ENCODE measurements around the gene KIAA1210.

The KIAA1210 gene

GRCh38 chrX:119089619-119090018 is 38.0 kb downstream of the KIAA1210 start:
- DNase-seq, result no peak

GRCh38 chrX:119087121-119087520 is 40.5 kb downstream of the KIAA1210 start:
- no peak for DNase-seq

GRCh38 chrX:119084766-119085165 is 42.8 kb downstream of the KIAA1210 start:
- DNase-seq, result no peak

GRCh38 chrX:119082278-119082677 is 45.3 kb downstream of the KIAA1210 start:
- no peak for DNase-seq

- DNase-seq, result no peak
These were observed 52.2 kb downstream of the KIAA1210 start for GRCh38 chrX:119075270-119076025.

GRCh38 chrX:119073911-119074310 is 53.7 kb downstream of the KIAA1210 start:
- DNase-seq, result no peak

- DNase-seq, result no peak
These were observed 54.3 kb downstream of the KIAA1210 start for GRCh38 chrX:119073200-119073905.

GRCh38 chrX:119072744-119073143 is 54.9 kb downstream of the KIAA1210 start, which contains the start of gene CT47C1:
TSS of gene CT47C1 (plus strand) at chrX:119072993. CDS start at chrX:119073226, 233 bp downstream.
- no peak for DNase-seq

GRCh38 chrX:119071381-119071780 is 56.2 kb downstream of the KIAA1210 start:
- no peak for DNase-seq

GRCh38 chrX:119069762-119070161 is 57.9 kb downstream of the KIAA1210 start:
- DNase-seq, result no peak

- no peak for DNase-seq
These were observed 58.5 kb downstream of the KIAA1210 start for GRCh38 chrX:119069128-119069527.

- DNase-seq, result peak; percentile 0
These were observed 60.4 kb downstream of the KIAA1210 start for GRCh38 chrX:119067023-119067739.

GRCh38 chrX:119063428-119063827 is 64.2 kb downstream of the KIAA1210 start:
- no peak for DNase-seq

GRCh38 chrX:119062750-119063374 is 64.8 kb downstream of the KIAA1210 start:
- DNase-seq, result no peak

- no peak for DNase-seq
These were observed 71.9 kb downstream of the KIAA1210 start for GRCh38 chrX:119055687-119056086.

- DNase-seq, result no peak
These were observed 81.7 kb downstream of the KIAA1210 start for GRCh38 chrX:119045884-119046283.

GRCh38 chrX:119042996-119043395 is 84.6 kb downstream of the KIAA1210 start:
- DNase-seq, result no peak

- DNase-seq, result no peak
These were observed 85.6 kb downstream of the KIAA1210 start for GRCh38 chrX:119042040-119042439.

- DNase-seq, result no peak
These were observed 86.4 kb downstream of the KIAA1210 start for GRCh38 chrX:119041175-119041574.

GRCh38 chrX:119040432-119040831 is 87.2 kb downstream of the KIAA1210 start:
- no peak for DNase-seq

GRCh38 chrX:119036107-119037029 is 91.2 kb downstream of the KIAA1210 start:
- DNase-seq, result no peak

- DNase-seq, result no peak
These were observed 96.6 kb downstream of the KIAA1210 start for GRCh38 chrX:119030990-119031389.

All from NCI-H1105 (cell line).